K562 (cell line): ENCODE data around the gene ASIC3. TPM values are rescaled to one million over a fixed set of nuclear protein-coding genes. Genes with fewer than 3 reads are reported as not detected.

Experiments used
- ARHGAP35 ChIP-seq: fragments of 450-650 bp; IDR thresholded peaks from 2 replicates; pipeline ENCODE4 v1.6.1; 2018; ENCODE audit not compliant: partially characterized antibody
- ARNT ChIP-seq, 2 experiments: fragments of 450-650 bp; IDR thresholded peaks; 2 replicates each; pipeline ENCODE4 v1.6.1; 2016; ENCODE audit warnings: mild to moderate bottlenecking in 1 of 2
- CSDE1 ChIP-seq, 2 experiments: fragments of 450-650 bp; IDR thresholded peaks; 2 replicates each; pipeline ENCODE4 v1.6.1; 2016; ENCODE audit warnings: mild to moderate bottlenecking in 1 of 2
- FIP1L1 ChIP-seq: fragments of 200-400 bp; formaldehyde crosslinking; IDR thresholded peaks from 2 replicates; pipeline ENCODE4 v1.6.1; 2018; ENCODE audit warnings: mild to moderate bottlenecking, low read depth, low read length; ENCODE audit not compliant: poor library complexity, severe bottlenecking
- FOXA1 ChIP-seq: fragments of 450-650 bp; IDR thresholded peaks from 2 replicates; pipeline ENCODE4 v1.6.1; 2016; ENCODE audit warnings: mild to moderate bottlenecking, borderline replicate concordance
- IFI16 ChIP-seq: fragments of 250-450 bp; sonication (Bioruptor Pico); IDR thresholded peaks from 2 replicates; pipeline ENCODE4 v2.1.2; 2022; ENCODE audit warnings: mild to moderate bottlenecking, inconsistent platforms
- MAZ ChIP-seq, 2 experiments: fragments of 450-650 bp in 1 of 2; sonication (generic) in 1 of 2; formaldehyde crosslinking; IDR thresholded peaks in 1 of 2; conservative IDR thresholded peaks in 1 of 2; 2 replicates each; pipeline versions ENCODE4 v1.4.0 to v1.5.0; 2020; ENCODE audit warnings: mild to moderate bottlenecking in 1 of 2, missing genetic modification reagents in 1 of 2
- MYNN ChIP-seq, 2 experiments: sonication (generic); formaldehyde crosslinking in 1 of 2; IDR thresholded peaks; 2 replicates each; pipeline versions ENCODE4 v1.5.0 to v1.6.1; 2016 to 2020; ENCODE audit warnings: antibody characterized with exemption in 1 of 2, missing genetic modification reagents in 1 of 2
- NFE2L1 ChIP-seq: fragments of 450-650 bp; IDR thresholded peaks from 2 replicates; pipeline ENCODE4 v1.6.1; 2016; ENCODE audit warnings: missing genetic modification characterization, low read depth, mild to moderate bottlenecking, missing compliant biosample characterization, moderate library complexity, borderline replicate concordance
- PATZ1 ChIP-seq: fragments of 250-450 bp; sonication (Bioruptor Pico); IDR thresholded peaks from 2 replicates; pipeline ENCODE4 v1.5.0; 2020; ENCODE audit warnings: mild to moderate bottlenecking, borderline replicate concordance
- PHB2 ChIP-seq: fragments of 450-650 bp; IDR thresholded peaks from 2 replicates; pipeline ENCODE4 v1.6.1; 2017; ENCODE audit warnings: low read depth
- SIN3A ChIP-seq, 2 experiments: fragments of 150-350 bp in 1 of 2; IDR thresholded peaks; 2 replicates each; pipeline ENCODE4 v1.6.1; 2011 to 2016; ENCODE audit warnings: borderline replicate concordance in 2 of 2, low read depth in 2 of 2, low read length in 2 of 2, mild to moderate bottlenecking in 2 of 2, moderate library complexity in 2 of 2; ENCODE audit not compliant: control insufficient read depth in 1 of 2
- TAF7 ChIP-seq: fragments of 450-650 bp; IDR thresholded peaks from 2 replicates; pipeline ENCODE4 v1.6.1; 2016; ENCODE audit warnings: missing genetic modification characterization, missing compliant biosample characterization
- TCF7L2 ChIP-seq: fragments of 150-350 bp; IDR thresholded peaks from 2 replicates; pipeline ENCODE4 v1.6.1; 2016; ENCODE audit warnings: low read depth, mild to moderate bottlenecking, low read length, moderate library complexity
- ZBTB33 ChIP-seq: sonication (generic); formaldehyde crosslinking; IDR thresholded peaks from 2 replicates; pipeline ENCODE4 v1.8.1; 2023; ENCODE audit warnings: mild to moderate bottlenecking, missing genetic modification reagents
- ZNF143 ChIP-seq: sonication (generic); formaldehyde crosslinking; IDR thresholded peaks from 2 replicates; pipeline ENCODE4 v1.9.0; 2022; ENCODE audit warnings: mild to moderate bottlenecking, missing genetic modification reagents
- ZNF282 ChIP-seq: sonication (generic); formaldehyde crosslinking; IDR thresholded peaks from 2 replicates; pipeline ENCODE4 v1.8.1; 2023; ENCODE audit warnings: missing genetic modification reagents
- ZNF584 ChIP-seq: fragments of 200-800 bp; sonication (Bioruptor generic); IDR thresholded peaks from 2 replicates; pipeline ENCODE4 v1.6.1; 2016; ENCODE audit warnings: low read depth, mild to moderate bottlenecking, missing genetic modification characterization, missing compliant biosample characterization
- polyA plus RNA-seq, 8 experiments: library from polyadenylated mRNA; depleted of rRNA in 4 of 8; stranded (reverse) in 5 of 8; unstranded in 3 of 8; fragments of >200 nt; fragmentation: Nextera tagmentation in 2 of 8; fragmentation: Illumina TruSeq in 1 of 8; extraction: Ambion mirVana in 2 of 8; extraction: Trizol in 1 of 8; gene quantifications; 2 replicates each; pipeline versions ENCODE4 v1.2.1 to v1.2.3, GENCODE V29; 2011 to 2014; ENCODE audit warnings: inconsistent platforms in 1 of 8, missing spikeins in 1 of 8
- total RNA-seq, 7 experiments: library from RNA; depleted of rRNA in 6 of 7; stranded (reverse); fragments of >200 nt in 6 of 7; fragmentation: Illumina TruSeq in 2 of 7; extraction: Trizol in 2 of 7; gene quantifications; 2 replicates each; pipeline versions ENCODE4 v1.2.1 to v1.2.3, GENCODE V29; 2011 to 2021; ENCODE audit warnings: low replicate concordance in 1 of 7
- TF ChIP-seq, protein P1 (sequence below): fragments of 250-450 bp; sonication (Bioruptor Pico); IDR thresholded peaks from 2 replicates; pipeline ENCODE4 v1.9.0; 2021; ENCODE audit warnings: mild to moderate bottlenecking, inconsistent platforms
- TF ChIP-seq, protein P2 (sequence below): IDR thresholded peaks from 2 replicates; pipeline ENCODE4 v1.6.1; 2011; ENCODE audit not compliant: insufficient read length; ENCODE audit errors: extremely low read depth

ASIC3 gene
- total and polyA plus RNA-seq, 9 of the 15 experiments (the other 6 are each of a cell fraction or from before 2014, with no cell fraction given), result 0.11 to 5.0 (median 0.87) TPM

GRCh38 chr7:151008511-151009323 lies 39.6 kb upstream of the ASIC3 start (continued):
- TF ChIP-seq SIN3A (IDR thresholded peaks at IDR 0.05; ENCODE audit: borderline replicate concordance in 2 of 2, control insufficient read depth in 1 of 2, low read depth in 2 of 2, low read length in 2 of 2) (peak in 1 of 2 experiments; percentile 78; a peak in 3 of 4 replicates), ZNF584 (CRISPR knock-in tag) (peak; percentile 14; the same call in 1 of the 2 replicates), ZBTB33 (CRISPR knock-in tag) (peak; percentile 80), TAF7 (tag) (peak; percentile 34), ZNF282 (no peak), IFI16 (0 out of 2 replicates have a peak, but pooled peaks have one; percentile 60), ZNF143 (CRISPR knock-in tag) (no peak), CSDE1 (IDR thresholded peaks at IDR 0.05) (no peak), FOXA1 (no peak), PATZ1 (CRISPR knock-in tag) (peak; percentile 80), NFE2L1 (tag) (no peak), MAZ (CRISPR knock-in tag; conservative IDR thresholded peaks at IDR 0.05 in 1 of 2, IDR thresholded peaks at IDR 0.05 in 1 of 2) (peak; percentile 97 to 99), TCF7L2 (0 out of 2 replicates have a peak, but pooled peaks have one; percentile 20), MYNN (IDR thresholded peaks at IDR 0.05) (peak; percentile 93), MYNN (CRISPR knock-in tag; IDR thresholded peaks at IDR 0.05) (no peak), ARNT (IDR thresholded peaks at IDR 0.05) (peak; percentile 69 to 89; a peak in 2 of 4 replicates), PHB2 (no peak; the same call in 1 of the 2 replicates), ARHGAP35 (no peak), FIP1L1 (peak; percentile 99)
- TF ChIP-seq, protein P1, sequence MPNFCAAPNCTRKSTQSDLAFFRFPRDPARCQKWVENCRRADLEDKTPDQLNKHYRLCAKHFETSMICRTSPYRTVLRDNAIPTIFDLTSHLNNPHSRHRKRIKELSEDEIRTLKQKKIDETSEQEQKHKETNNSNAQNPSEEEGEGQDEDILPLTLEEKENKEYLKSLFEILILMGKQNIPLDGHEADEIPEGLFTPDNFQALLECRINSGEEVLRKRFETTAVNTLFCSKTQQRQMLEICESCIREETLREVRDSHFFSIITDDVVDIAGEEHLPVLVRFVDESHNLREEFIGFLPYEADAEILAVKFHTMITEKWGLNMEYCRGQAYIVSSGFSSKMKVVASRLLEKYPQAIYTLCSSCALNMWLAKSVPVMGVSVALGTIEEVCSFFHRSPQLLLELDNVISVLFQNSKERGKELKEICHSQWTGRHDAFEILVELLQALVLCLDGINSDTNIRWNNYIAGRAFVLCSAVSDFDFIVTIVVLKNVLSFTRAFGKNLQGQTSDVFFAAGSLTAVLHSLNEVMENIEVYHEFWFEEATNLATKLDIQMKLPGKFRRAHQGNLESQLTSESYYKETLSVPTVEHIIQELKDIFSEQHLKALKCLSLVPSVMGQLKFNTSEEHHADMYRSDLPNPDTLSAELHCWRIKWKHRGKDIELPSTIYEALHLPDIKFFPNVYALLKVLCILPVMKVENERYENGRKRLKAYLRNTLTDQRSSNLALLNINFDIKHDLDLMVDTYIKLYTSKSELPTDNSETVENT (CRISPR knock-in tag), result peak; percentile 99
- TF ChIP-seq, protein P2, sequence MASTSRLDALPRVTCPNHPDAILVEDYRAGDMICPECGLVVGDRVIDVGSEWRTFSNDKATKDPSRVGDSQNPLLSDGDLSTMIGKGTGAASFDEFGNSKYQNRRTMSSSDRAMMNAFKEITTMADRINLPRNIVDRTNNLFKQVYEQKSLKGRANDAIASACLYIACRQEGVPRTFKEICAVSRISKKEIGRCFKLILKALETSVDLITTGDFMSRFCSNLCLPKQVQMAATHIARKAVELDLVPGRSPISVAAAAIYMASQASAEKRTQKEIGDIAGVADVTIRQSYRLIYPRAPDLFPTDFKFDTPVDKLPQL, result no peak
